Ishikawa (cell line): ENCODE measurements around the gene XIRP2.

ENCODE experiments used
- CEBPB ChIP-seq: IDR thresholded peaks from 2 replicates; pipeline ENCODE4 v1.6.1; 2012
- CREB1 ChIP-seq: IDR thresholded peaks from 2 replicates; pipeline ENCODE4 v1.6.1; 2012; ENCODE audit warnings: low read depth
- EGR1 ChIP-seq: IDR thresholded peaks from 2 replicates; pipeline ENCODE4 v1.6.1; 2012
- EP300 ChIP-seq: IDR thresholded peaks from 2 replicates; pipeline ENCODE4 v1.6.1; 2012; ENCODE audit warnings: borderline replicate concordance
- FOXM1 ChIP-seq: IDR thresholded peaks from 2 replicates; pipeline ENCODE4 v1.6.1; 2012; ENCODE audit warnings: low read depth, borderline replicate concordance
- MAX ChIP-seq: IDR thresholded peaks from 2 replicates; pipeline ENCODE4 v1.6.1; 2012
- NFIC ChIP-seq: IDR thresholded peaks from 2 replicates; pipeline ENCODE4 v1.6.1; 2012
- RAD21 ChIP-seq: IDR thresholded peaks from 2 replicates; pipeline ENCODE4 v1.6.1; 2012; ENCODE audit warnings: low read depth
- TAF1 ChIP-seq: IDR thresholded peaks from 2 replicates; pipeline ENCODE4 v1.6.1; 2012; ENCODE audit warnings: low read depth, mild to moderate bottlenecking
- TCF12 ChIP-seq: IDR thresholded peaks from 2 replicates; pipeline ENCODE4 v1.6.1; 2012; ENCODE audit warnings: low read depth
- TEAD4 ChIP-seq: IDR thresholded peaks from 2 replicates; pipeline ENCODE4 v1.6.1; 2012
- USF1 ChIP-seq: IDR thresholded peaks from 2 replicates; pipeline ENCODE4 v1.6.1; 2012
- YY1 ChIP-seq: IDR thresholded peaks from 2 replicates; pipeline ENCODE4 v1.6.1; 2012; ENCODE audit warnings: low read depth
- ZBTB7A ChIP-seq: IDR thresholded peaks from 2 replicates; pipeline ENCODE4 v1.6.1; 2012; ENCODE audit warnings: low read depth
- TF ChIP-seq, protein P1 (sequence below): IDR thresholded peaks from 2 replicates; pipeline ENCODE4 v1.6.1; 2012; ENCODE audit warnings: low read depth, mild to moderate bottlenecking

XIRP2 gene

GRCh38 chr2:167144179-167144898 is 256.1 kb downstream of the XIRP2 start:
- TF ChIP-seq TCF12 (no peak), MAX (no peak), USF1 (no peak), YY1 (no peak), ZBTB7A (no peak), NFIC (no peak), EGR1 (no peak), FOXM1 (no peak), CREB1 (no peak), RAD21 (no peak), TAF1 (no peak), TEAD4 (no peak), EP300 (no peak)
- TF ChIP-seq, protein P1, sequence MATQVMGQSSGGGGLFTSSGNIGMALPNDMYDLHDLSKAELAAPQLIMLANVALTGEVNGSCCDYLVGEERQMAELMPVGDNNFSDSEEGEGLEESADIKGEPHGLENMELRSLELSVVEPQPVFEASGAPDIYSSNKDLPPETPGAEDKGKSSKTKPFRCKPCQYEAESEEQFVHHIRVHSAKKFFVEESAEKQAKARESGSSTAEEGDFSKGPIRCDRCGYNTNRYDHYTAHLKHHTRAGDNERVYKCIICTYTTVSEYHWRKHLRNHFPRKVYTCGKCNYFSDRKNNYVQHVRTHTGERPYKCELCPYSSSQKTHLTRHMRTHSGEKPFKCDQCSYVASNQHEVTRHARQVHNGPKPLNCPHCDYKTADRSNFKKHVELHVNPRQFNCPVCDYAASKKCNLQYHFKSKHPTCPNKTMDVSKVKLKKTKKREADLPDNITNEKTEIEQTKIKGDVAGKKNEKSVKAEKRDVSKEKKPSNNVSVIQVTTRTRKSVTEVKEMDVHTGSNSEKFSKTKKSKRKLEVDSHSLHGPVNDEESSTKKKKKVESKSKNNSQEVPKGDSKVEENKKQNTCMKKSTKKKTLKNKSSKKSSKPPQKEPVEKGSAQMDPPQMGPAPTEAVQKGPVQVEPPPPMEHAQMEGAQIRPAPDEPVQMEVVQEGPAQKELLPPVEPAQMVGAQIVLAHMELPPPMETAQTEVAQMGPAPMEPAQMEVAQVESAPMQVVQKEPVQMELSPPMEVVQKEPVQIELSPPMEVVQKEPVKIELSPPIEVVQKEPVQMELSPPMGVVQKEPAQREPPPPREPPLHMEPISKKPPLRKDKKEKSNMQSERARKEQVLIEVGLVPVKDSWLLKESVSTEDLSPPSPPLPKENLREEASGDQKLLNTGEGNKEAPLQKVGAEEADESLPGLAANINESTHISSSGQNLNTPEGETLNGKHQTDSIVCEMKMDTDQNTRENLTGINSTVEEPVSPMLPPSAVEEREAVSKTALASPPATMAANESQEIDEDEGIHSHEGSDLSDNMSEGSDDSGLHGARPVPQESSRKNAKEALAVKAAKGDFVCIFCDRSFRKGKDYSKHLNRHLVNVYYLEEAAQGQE: no peak

- no peak for TF ChIP-seq CEBPB
- TF ChIP-seq, protein P1: no peak
- TF ChIP-seq FOXM1: no peak
- no peak for TF ChIP-seq NFIC
- no peak for TF ChIP-seq CREB1
- TF ChIP-seq TAF1: no peak
- no peak for TF ChIP-seq TCF12
- TF ChIP-seq RAD21: no peak
- no peak for TF ChIP-seq USF1
- no peak for TF ChIP-seq YY1
- TF ChIP-seq ZBTB7A: no peak
- no peak for TF ChIP-seq EGR1
- TF ChIP-seq TEAD4: no peak
- no peak for TF ChIP-seq EP300
Measured at GRCh38 chr2:167147271-167147941, 259.1 kb downstream of the XIRP2 start.

GRCh38 chr2:167151894-167152293 is 263.6 kb downstream of the XIRP2 start:
- TF ChIP-seq CREB1: no peak

DNA sequence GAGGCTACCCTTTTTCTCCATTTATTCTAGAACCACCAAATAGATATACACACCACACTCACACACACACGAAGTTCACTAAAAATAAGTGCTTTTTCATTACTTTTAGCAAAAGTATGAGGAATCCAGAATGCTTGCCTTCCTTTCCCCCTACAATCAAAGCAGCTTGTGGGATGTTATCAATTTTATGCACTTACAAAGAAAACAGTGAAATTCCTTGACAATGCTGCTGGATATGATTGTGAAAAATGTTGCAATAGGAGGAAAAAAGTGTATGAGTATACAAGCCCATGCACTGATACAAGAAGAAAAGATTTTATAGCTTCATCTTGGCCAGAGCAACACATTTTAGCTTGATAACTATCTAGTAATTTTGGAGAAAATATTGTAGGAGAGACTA is 269.2 kb downstream of the XIRP2 start:
- TF ChIP-seq YY1: no peak
- TF ChIP-seq CREB1: no peak
- TF ChIP-seq EP300: no peak
- TF ChIP-seq USF1: no peak
- no peak for TF ChIP-seq TAF1

DNA sequence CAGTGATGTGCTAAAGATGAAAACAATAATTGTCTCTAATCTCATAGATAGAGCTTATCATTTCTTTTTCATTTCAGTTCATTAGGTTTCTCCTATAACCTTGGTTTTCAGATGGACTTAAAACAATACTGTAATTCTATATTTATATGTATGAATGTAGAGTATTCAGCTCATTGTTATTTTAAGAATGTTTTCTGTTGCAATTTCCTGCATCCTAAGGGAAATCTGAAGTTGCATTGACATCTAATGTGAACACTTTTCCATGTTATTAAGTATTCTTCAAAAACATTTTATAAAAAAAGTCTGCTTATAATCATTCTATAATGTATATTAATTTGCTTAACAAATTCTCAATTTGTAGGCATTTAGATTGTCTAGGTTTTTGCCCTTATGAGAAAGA is 288.9 kb downstream of the XIRP2 start:
- TF ChIP-seq TEAD4 (no peak), NFIC (no peak), CREB1 (no peak), FOXM1 (no peak), RAD21 (no peak), USF1 (no peak), YY1 (no peak), CEBPB (no peak), ZBTB7A (no peak), EP300 (no peak), TAF1 (no peak)
- TF ChIP-seq, protein P1: no peak
